Esophagus squamous epithelium (tissue), 4 donors: ENCODE results near the gene IP6K2.

ENCODE experiments used
- CTCF ChIP-seq, 6 experiments: fragments of 450-650 bp in 4 of 6; fragments of 200-600 bp in 2 of 6; sonication (generic) in 2 of 6; IDR thresholded peaks; one replicate each; pipeline ENCODE4 v1.5.1; 2016 to 2019; ENCODE audit warnings: antibody characterized with exemption in 6 of 6, mild to moderate bottlenecking in 4 of 6, moderate library complexity in 4 of 6
- POLR2A ChIP-seq, 4 donors: fragments of 450-650 bp; IDR thresholded peaks; one replicate each; pipeline ENCODE4 v1.6.1; 2017; ENCODE audit warnings: antibody characterized with exemption in 4 of 4, mild to moderate bottlenecking in 4 of 4, moderate library complexity in 3 of 4

GRCh38 chr3:48708481-48708889 is 8.5 kb downstream of the IP6K2 start:
- TF ChIP-seq CTCF (IDR thresholded peaks at IDR 0.05) (no peak), POLR2A (IDR thresholded peaks at IDR 0.05) (no peak)
